Measurements from ENCODE around the gene MAML2.

DNA sequence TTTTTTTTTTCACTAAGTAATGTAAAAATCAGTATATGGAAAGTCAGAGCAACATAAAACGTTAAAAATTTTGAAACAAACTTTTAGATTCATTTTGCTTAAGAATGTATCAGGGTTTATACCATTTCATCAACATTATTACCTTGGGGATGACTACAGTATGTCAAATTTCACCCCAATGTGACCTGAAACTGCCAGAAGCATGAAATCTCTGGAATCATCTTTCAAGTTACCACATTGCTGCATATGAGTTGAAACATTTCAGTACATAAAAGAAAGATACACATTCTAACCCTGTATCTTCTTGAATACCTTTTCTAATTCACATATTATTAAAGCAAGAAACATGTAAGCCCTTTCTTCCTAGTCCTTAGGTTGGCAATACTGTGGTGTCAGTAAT, 32.8 kb downstream of the MAML2 start:
- TF ChIP-seq GATA3 (IDR thresholded peaks at IDR 0.05; ENCODE audit: low read depth, low read length), result no peak
- no peak for TF ChIP-seq GATA2 (IDR thresholded peaks at IDR 0.05; ENCODE audit: low read depth, low read length)
